ENCODE results near the gene PARP3.

PARP3 gene

GRCh38 chr3:51967384-51968169, 25.4 kb downstream of the PARP3 start, which contains the start of gene PCBP4:
Gene PCBP4, minus strand, starts transcription at chr3:51967454. Its CDS starts 6,214 bp downstream, at chr3:51961240.
- DNase-seq: no peak

GRCh38 chr3:51968170-51968775, 26.1 kb downstream of the PARP3 start:
- DNase-seq: no peak

GRCh38 chr3:51968883-51969678, 26.9 kb downstream of the PARP3 start:
- DNase-seq: no peak

- no peak for DNase-seq
Measured at GRCh38 chr3:51969841-51970240, 27.7 kb downstream of the PARP3 start.

GRCh38 chr3:51970606-51971300, 28.6 kb downstream of the PARP3 start:
- DNase-seq: no peak

GRCh38 chr3:51971350-51971749, 29.2 kb downstream of the PARP3 start:
- no peak for DNase-seq

GRCh38 chr3:51974277-51974962, 32.3 kb downstream of the PARP3 start:
- DNase-seq: no peak

- DNase-seq: peak; percentile 54
Measured at GRCh38 chr3:51974963-51975851, 33.0 kb downstream of the PARP3 start, which contains the start of gene ABHD14A. Gene ABHD14A, plus strand, starts transcription at chr3:51975064. Its CDS starts 72 bp downstream, at chr3:51975136.

- no peak for DNase-seq
Measured at GRCh38 chr3:51975852-51976549, 33.8 kb downstream of the PARP3 start.

- DNase-seq: no peak
Measured at GRCh38 chr3:51977446-51978142, 35.4 kb downstream of the PARP3 start.

GRCh38 chr3:51978143-51978502, 36.0 kb downstream of the PARP3 start:
- no peak for DNase-seq

- DNase-seq: no peak
Measured at GRCh38 chr3:51980253-51980652, 38.1 kb downstream of the PARP3 start.

- DNase-seq: no peak
Measured at GRCh38 chr3:51982352-51982837, 40.2 kb downstream of the PARP3 start.

- DNase-seq: peak; percentile 79
Measured at GRCh38 chr3:51982838-51983577, 40.8 kb downstream of the PARP3 start, which contains the start of gene ACY1. Gene ACY1, plus strand, starts transcription at chr3:51983535. Its CDS starts 530 bp downstream, at chr3:51984065.

GRCh38 chr3:51983578-51984268, 41.6 kb downstream of the PARP3 start:
- no peak for DNase-seq

GRCh38 chr3:51984269-51984647, 42.1 kb downstream of the PARP3 start:
- no peak for DNase-seq

GRCh38 chr3:51985063-51985462, 42.9 kb downstream of the PARP3 start:
- DNase-seq: no peak
